Neural progenitor cell (in vitro differentiated cells): ENCODE measurements around the gene PSMA3. TPM values are rescaled to one million over a fixed set of nuclear protein-coding genes. Genes with fewer than 3 reads are reported as not detected.

Experiments used
- DNase-seq: peaks from one replicate; pipeline ENCODE4 v3.0.0-alpha.2; 2016; ENCODE audit warnings: low spot score
- H2AFZ ChIP-seq: fragments of 200-600 bp; sonication (generic); replicated peaks from 2 replicates; pipeline ENCODE4 v1.6.1; 2016; ENCODE audit warnings: antibody characterized with exemption
- H3F3A ChIP-seq: fragments of 200-600 bp; sonication (generic); 2 replicates; pipeline ENCODE4 v1.6.1; 2016; ENCODE audit warnings: antibody characterized with exemption, low read depth
- H3K27ac ChIP-seq: fragments of 200-600 bp; sonication (generic); 2 replicates; pipeline ENCODE4 v1.5.1; 2016; ENCODE audit warnings: mild to moderate bottlenecking
- H3K27me3 ChIP-seq: fragments of 200-600 bp; sonication (generic); 2 replicates; pipeline ENCODE4 v1.6.1; 2016; ENCODE audit warnings: mild to moderate bottlenecking, moderate library complexity
- H3K36me3 ChIP-seq: fragments of 200-600 bp; sonication (generic); 2 replicates; pipeline ENCODE4 v1.5.1; 2016
- H3K4me1 ChIP-seq: fragments of 200-600 bp; sonication (generic); 2 replicates; pipeline ENCODE4 v1.6.1; 2016; ENCODE audit warnings: mixed run types
- H3K4me2 ChIP-seq: fragments of 200-600 bp; sonication (generic); 2 replicates; pipeline ENCODE4 v1.6.1; 2016
- H3K4me3 ChIP-seq: fragments of 200-600 bp; sonication (generic); 2 replicates; pipeline ENCODE4 v1.5.1; 2016
- H3K79me2 ChIP-seq: fragments of 200-600 bp; sonication (generic); 2 replicates; pipeline ENCODE4 v1.6.1; 2016; ENCODE audit warnings: low read depth
- H3K9ac ChIP-seq: fragments of 200-600 bp; sonication (generic); 2 replicates; pipeline ENCODE4 v1.6.1; 2016
- H3K9me3 ChIP-seq: fragments of 200-600 bp; sonication (generic); 2 replicates; pipeline ENCODE4 v1.5.1; 2016; ENCODE audit warnings: low read depth
- H4K20me1 ChIP-seq: fragments of 200-600 bp; sonication (generic); 2 replicates; pipeline ENCODE4 v1.6.1; 2016; ENCODE audit warnings: low read depth
- H3K27ac Mint-ChIP-seq: 3 replicates; pipeline ENCODE4 v1.8.0; 2021; ENCODE audit warnings: mixed read lengths
- H3K27me3 Mint-ChIP-seq: 2 replicates; pipeline ENCODE4 v1.8.0; 2022; ENCODE audit warnings: low read depth, mild to moderate bottlenecking, inconsistent platforms, moderate library complexity, mixed read lengths; ENCODE audit not compliant: insufficient read depth
- H3K36me3 Mint-ChIP-seq: 3 replicates; pipeline ENCODE4 v1.8.0; 2021; ENCODE audit warnings: mixed read lengths
- H3K4me1 Mint-ChIP-seq: 3 replicates; pipeline ENCODE4 v1.8.0; 2021; ENCODE audit warnings: mixed read lengths
- H3K4me3 Mint-ChIP-seq: 3 replicates; pipeline ENCODE4 v1.8.0; 2021; ENCODE audit warnings: mild to moderate bottlenecking, moderate library complexity, mixed read lengths
- H3K9me3 Mint-ChIP-seq: 3 replicates; pipeline ENCODE4 v1.8.0; 2020; ENCODE audit warnings: mixed read lengths
- CTCF ChIP-seq: fragments of 200-600 bp; sonication (generic); IDR thresholded peaks from 2 replicates; pipeline ENCODE4 v1.5.1; 2017; ENCODE audit warnings: antibody characterized with exemption, mild to moderate bottlenecking
- EZH2 ChIP-seq: fragments of 200-600 bp; sonication (generic); IDR thresholded peaks from 2 replicates; pipeline ENCODE4 v1.6.1; 2017; ENCODE audit warnings: antibody characterized with exemption, mild to moderate bottlenecking, moderate library complexity
- EZH2phosphoT487 ChIP-seq: fragments of 200-600 bp; sonication (generic); IDR thresholded peaks from 2 replicates; pipeline ENCODE4 v1.6.1; 2017; ENCODE audit warnings: antibody characterized with exemption
- total RNA-seq: library from RNA; depleted of rRNA; stranded (reverse); fragments of >200 nt; gene quantifications from 2 replicates; pipeline ENCODE4 v1.2.3, GENCODE V29; 2015; ENCODE audit warnings: low replicate concordance

Gene PSMA3
- total RNA-seq, 1 donor from 2014 or later = 268 TPM

- H3K9ac ChIP-seq = no peak overlapping the region
- no peak overlapping the region for H3K27ac ChIP-seq
- H3K4me1 ChIP-seq = peaks cover 10% of the 10 kb centered on the region
- no peak overlapping the region for H3K27ac Mint-ChIP-seq
- no peak for DNase-seq
- H3K4me1 Mint-ChIP-seq = peaks cover 11% of the 10 kb centered on the region
- peaks cover 100% of the 10 kb centered on the region for H3K79me2 ChIP-seq
- H3K9me3 ChIP-seq = no peaks in the 10 kb centered on the region
- TF ChIP-seq EZH2phosphoT487 (no peak), CTCF (no peak), EZH2 (no peak)
- H3K27me3 ChIP-seq = no peaks in the 10 kb centered on the region
- H3K4me3 Mint-ChIP-seq = no peak overlapping the region
- H3K4me2 ChIP-seq = no peak overlapping the region
- no peak overlapping the region for H2AFZ ChIP-seq
- H3F3A ChIP-seq = no peaks in the 10 kb centered on the region
- H3K9me3 Mint-ChIP-seq = no peaks in the 10 kb centered on the region
- peaks cover 21% of the 10 kb centered on the region for H3K36me3 ChIP-seq
- peaks cover 2% of the 10 kb centered on the region for H3K27me3 Mint-ChIP-seq
- H4K20me1 ChIP-seq = peaks cover 58% of the 10 kb centered on the region
- H3K4me3 ChIP-seq = no peak overlapping the region
- peaks cover 40% of the 10 kb centered on the region for H3K36me3 Mint-ChIP-seq
Measured at GRCh38 chr14:58291646-58292045, 47.0 kb downstream of the PSMA3 start.

- Histone ChIP-seq H3K9ac (no peak overlapping the region), H3K9me3 (no peaks in the 10 kb centered on the region), H3K4me3 (no peak overlapping the region), H3K36me3 (peaks cover 21% of the 10 kb centered on the region), H3K27ac (no peak overlapping the region), H3F3A (peaks cover 5% of the 10 kb centered on the region), H3K4me1 (peaks cover 10% of the 10 kb centered on the region), H4K20me1 (peaks cover 64% of the 10 kb centered on the region), H3K79me2 (peaks cover 100% of the 10 kb centered on the region), H3K4me2 (no peak overlapping the region), H2AFZ (no peak overlapping the region), H3K27me3 (no peaks in the 10 kb centered on the region)
- H3K4me1 Mint-ChIP-seq = peaks cover 16% of the 10 kb centered on the region
- peaks cover 40% of the 10 kb centered on the region for H3K36me3 Mint-ChIP-seq
- no peaks in the 10 kb centered on the region for H3K9me3 Mint-ChIP-seq
- TF ChIP-seq CTCF = no peak
- no peak for TF ChIP-seq EZH2phosphoT487
- TF ChIP-seq EZH2 = no peak
- H3K27me3 Mint-ChIP-seq = peaks cover 2% of the 10 kb centered on the region
- H3K4me3 Mint-ChIP-seq = no peak overlapping the region
- no peak overlapping the region for H3K27ac Mint-ChIP-seq
- DNase-seq = no peak
Measured at GRCh38 chr14:58292187-58292586, 47.5 kb downstream of the PSMA3 start.

GRCh38 chr14:58294201-58294600 is 49.6 kb downstream of the PSMA3 start:
- TF ChIP-seq EZH2 (no peak), CTCF (no peak), EZH2phosphoT487 (no peak)
- H3K4me2 ChIP-seq = no peak overlapping the region
- H3K27me3 Mint-ChIP-seq = peaks cover 2% of the 10 kb centered on the region
- no peak overlapping the region for H3K27ac ChIP-seq
- H3K9ac ChIP-seq = no peak overlapping the region
- no peaks in the 10 kb centered on the region for H3K9me3 ChIP-seq
- peaks cover 15% of the 10 kb centered on the region for H3F3A ChIP-seq
- H3K4me1 ChIP-seq = peaks cover 10% of the 10 kb centered on the region
- H2AFZ ChIP-seq = no peak overlapping the region
- no peaks in the 10 kb centered on the region for H3K9me3 Mint-ChIP-seq
- H3K79me2 ChIP-seq = peaks cover 90% of the 10 kb centered on the region
- peaks cover 17% of the 10 kb centered on the region for H3K4me1 Mint-ChIP-seq
- peaks cover 21% of the 10 kb centered on the region for H3K36me3 ChIP-seq
- H3K4me3 ChIP-seq = no peak overlapping the region
- H3K27me3 ChIP-seq = no peaks in the 10 kb centered on the region
- no peak overlapping the region for H3K27ac Mint-ChIP-seq
- peaks cover 58% of the 10 kb centered on the region for H4K20me1 ChIP-seq
- H3K4me3 Mint-ChIP-seq = no peak overlapping the region
- H3K36me3 Mint-ChIP-seq = peaks cover 31% of the 10 kb centered on the region
- DNase-seq = no peak
